H1 (cell line): ENCODE results near the gene CUTA. TPM values are rescaled to one million over a fixed set of nuclear protein-coding genes. Genes with fewer than 3 reads are reported as not detected.

Experiments used
- CTCF ChIA-PET: fragments of 300-600 bp; sonication (Branson Sonifier 250); formaldehyde crosslinking; loops from one replicate; lab custom pipeline; 2021; ENCODE audit not compliant: partially characterized antibody; lab: Charles Lee
- POLR2A ChIA-PET: fragments of 300-600 bp; sonication (Branson Sonifier 250); formaldehyde crosslinking; loops from one replicate; lab custom pipeline; 2021; ENCODE audit warnings: inconsistent platforms; ENCODE audit not compliant: partially characterized antibody; lab: Charles Lee
- DNase-seq, 2 experiments: peaks; one replicate each; pipeline versions ENCODE4 v3.0.0 to v3.0.0-alpha.2; 2010 to 2022; ENCODE audit warnings: low spot score in 2 of 2, low read depth in 1 of 2, mixed read lengths in 1 of 2
- FAIRE-seq: peaks from 2 replicates; lab custom pipeline; 2011; peaks lifted over from hg19 to GRCh38; lab: Jason Lieb, UNC
- H2AFZ ChIP-seq: 2 replicates; pipeline ENCODE4 v1.8.1; 2012; ENCODE audit warnings: low read length, inconsistent platforms
- H2AK5ac ChIP-seq: 2 replicates; pipeline ENCODE4 v1.6.1; 2013; ENCODE audit warnings: low read depth, low read length
- H2BK120ac ChIP-seq: replicated peaks from 2 replicates; pipeline ENCODE3; 2013; ENCODE audit warnings: low read depth, low read length, inconsistent platforms
- H2BK12ac ChIP-seq: 2 replicates; pipeline ENCODE4 v1.6.1; 2013; ENCODE audit warnings: low read depth, low read length
- H2BK15ac ChIP-seq: 2 replicates; pipeline ENCODE4 v1.6.1; 2013; ENCODE audit warnings: low read length
- H2BK20ac ChIP-seq: 2 replicates; pipeline ENCODE4 v1.6.1; 2013; ENCODE audit warnings: low read length
- H2BK5ac ChIP-seq: 2 replicates; pipeline ENCODE4 v1.6.1; 2013; ENCODE audit warnings: low read depth, low read length
- H3K14ac ChIP-seq: 2 replicates; pipeline ENCODE4 v1.6.1; 2013; ENCODE audit warnings: inconsistent platforms; ENCODE audit not compliant: insufficient read length
- H3K18ac ChIP-seq: 2 replicates; pipeline ENCODE4 v1.6.1; 2013; ENCODE audit warnings: low read length; ENCODE audit errors: extremely low read depth
- H3K23ac ChIP-seq: 2 replicates; pipeline ENCODE4 v1.6.1; 2013; ENCODE audit warnings: inconsistent platforms; ENCODE audit not compliant: insufficient read length
- H3K23me2 ChIP-seq: 2 replicates; pipeline ENCODE4 v1.6.1; 2013; ENCODE audit warnings: low read depth, low read length
- H3K27ac ChIP-seq: 2 replicates; pipeline ENCODE4 v1.6.1; 2011; ENCODE audit warnings: low read depth, low read length, inconsistent platforms
- H3K27me3 ChIP-seq, 4 experiments: replicated peaks in 1 of 4; 1 replicate in 1 of 4; 2 replicates in 3 of 4; pipeline versions ENCODE4 v1.6.1 to v1.8.1; 2011 to 2013; ENCODE audit warnings: low read length in 3 of 4, mild to moderate bottlenecking in 3 of 4, inconsistent platforms in 2 of 4, mixed read lengths in 2 of 4, moderate library complexity in 1 of 4; ENCODE audit not compliant: control insufficient read depth in 3 of 4, insufficient read depth in 3 of 4; ENCODE audit errors: extremely low read depth in 1 of 4
- H3K36me3 ChIP-seq, 4 experiments: 2 replicates each; pipeline versions ENCODE4 v1.6.1 to v1.8.1; 2011 to 2013; ENCODE audit warnings: mild to moderate bottlenecking in 4 of 4, low read length in 3 of 4, moderate library complexity in 2 of 4, control low read depth in 1 of 4, inconsistent platforms in 1 of 4; ENCODE audit not compliant: insufficient read depth in 4 of 4, control insufficient read depth in 2 of 4
- H3K4ac ChIP-seq: replicated peaks from 2 replicates; pipeline ENCODE3; 2013; ENCODE audit warnings: low read length, low read depth, mixed read lengths, inconsistent platforms; ENCODE audit not compliant: insufficient read length
- H3K4me1 ChIP-seq, 4 experiments: replicated peaks in 1 of 4; 1 replicate in 1 of 4; 2 replicates in 3 of 4; pipeline versions ENCODE4 v1.6.1 to v1.8.1; 2011 to 2013; ENCODE audit warnings: low read length in 3 of 4, inconsistent platforms in 2 of 4, mixed read lengths in 1 of 4; ENCODE audit not compliant: insufficient read depth in 4 of 4, control insufficient read depth in 3 of 4
- H3K4me2 ChIP-seq, 2 experiments: 2 replicates each; pipeline versions ENCODE4 v1.6.1 to v1.8.1; 2011 to 2013; ENCODE audit warnings: low read depth in 2 of 2, low read length in 2 of 2, control low read depth in 1 of 2, inconsistent platforms in 1 of 2, mild to moderate bottlenecking in 1 of 2; ENCODE audit not compliant: insufficient read depth in 1 of 2
- H3K4me3 ChIP-seq, 4 experiments: fragments of 200-600, 300-600 bp in 1 of 4; sonication (generic), shearing (Covaris generic), sonication (Bioruptor Twin) in 1 of 4; 2 replicates each; pipeline versions ENCODE4 v1.5.1 to v1.8.1; 2011 to 2016; ENCODE audit warnings: low read length in 4 of 4, low read depth in 3 of 4, control low read depth in 2 of 4, inconsistent platforms in 2 of 4, mild to moderate bottlenecking in 2 of 4, mixed read lengths in 1 of 4, moderate library complexity in 1 of 4; ENCODE audit not compliant: insufficient read depth in 2 of 4; ENCODE audit errors: extremely low read depth in 1 of 4
- H3K56ac ChIP-seq: replicated peaks from 2 replicates; pipeline ENCODE3; 2013; ENCODE audit warnings: low read depth, mild to moderate bottlenecking, mixed read lengths, low read length, inconsistent platforms; ENCODE audit not compliant: insufficient read length
- H3K79me1 ChIP-seq: 2 replicates; pipeline ENCODE4 v1.6.1; 2013; ENCODE audit warnings: low read depth, low read length, control low read depth
- H3K79me2 ChIP-seq, 2 experiments: 2 replicates each; pipeline versions ENCODE4 v1.6.1 to v1.8.1; 2012 to 2013; ENCODE audit warnings: low read length in 2 of 2, mild to moderate bottlenecking in 2 of 2, inconsistent platforms in 1 of 2; ENCODE audit not compliant: insufficient read depth in 2 of 2, control insufficient read depth in 1 of 2
- H3K9ac ChIP-seq, 4 experiments: replicated peaks in 1 of 4; 1 replicate in 1 of 4; 2 replicates in 3 of 4; pipeline versions ENCODE4 v1.6.1 to v1.8.1; 2011 to 2013; ENCODE audit warnings: low read depth in 3 of 4, low read length in 3 of 4, control low read depth in 2 of 4, mild to moderate bottlenecking in 2 of 4, moderate library complexity in 2 of 4, inconsistent platforms in 1 of 4; ENCODE audit errors: extremely low read depth in 1 of 4
- H3K9me3 ChIP-seq, 2 experiments: 2 replicates each; pipeline versions ENCODE4 v1.6.1 to v1.8.1; 2012 to 2013; ENCODE audit warnings: mild to moderate bottlenecking in 2 of 2, moderate library complexity in 2 of 2, control low read depth in 1 of 2, inconsistent platforms in 1 of 2, low read depth in 1 of 2, low read length in 1 of 2, mixed read lengths in 1 of 2; ENCODE audit not compliant: insufficient read depth in 2 of 2
- H4K20me1 ChIP-seq, 2 experiments: replicated peaks in 1 of 2; 2 replicates each; pipeline versions ENCODE3 to v1.8.1; 2011 to 2013; ENCODE audit warnings: inconsistent platforms in 2 of 2, low read length in 2 of 2, mild to moderate bottlenecking in 1 of 2; ENCODE audit not compliant: insufficient read depth in 2 of 2, control insufficient read depth in 1 of 2
- H4K5ac ChIP-seq: 2 replicates; pipeline ENCODE4 v1.6.1; 2013; ENCODE audit warnings: low read length, low read depth, mixed read lengths, inconsistent platforms; ENCODE audit not compliant: insufficient read length
- H4K8ac ChIP-seq: 2 replicates; pipeline ENCODE4 v1.8.0; 2013; ENCODE audit warnings: mild to moderate bottlenecking, moderate library complexity, low read length, inconsistent platforms; ENCODE audit not compliant: insufficient read depth; ENCODE audit errors: extremely low read depth
- H4K91ac ChIP-seq: replicated peaks from 2 replicates; pipeline ENCODE3; 2013; ENCODE audit warnings: low read length, mixed read lengths, inconsistent platforms; ENCODE audit not compliant: insufficient read length
- BCL11A ChIP-seq, 2 experiments: IDR thresholded peaks; one replicate each; pipeline ENCODE4 v1.6.1; 2011; ENCODE audit warnings: low read depth in 2 of 2, low read length in 2 of 2, mild to moderate bottlenecking in 2 of 2
- CEBPB ChIP-seq: IDR thresholded peaks from 2 replicates; pipeline ENCODE4 v1.6.1; 2012; ENCODE audit warnings: low read depth, low read length
- EGR1 ChIP-seq: IDR thresholded peaks from 2 replicates; pipeline ENCODE4 v1.6.1; 2011; ENCODE audit warnings: low read depth, low read length, borderline replicate concordance
- GABPA ChIP-seq: IDR thresholded peaks from 2 replicates; pipeline ENCODE4 v1.6.1; 2011; ENCODE audit warnings: mild to moderate bottlenecking, low read length, moderate library complexity, borderline replicate concordance; ENCODE audit not compliant: insufficient read depth
- MAX ChIP-seq: IDR thresholded peaks from 2 replicates; pipeline ENCODE4 v1.6.1; 2012; ENCODE audit warnings: inconsistent platforms
- NANOG ChIP-seq: IDR thresholded peaks from 2 replicates; pipeline ENCODE4 v1.6.1; 2011; ENCODE audit warnings: low read length, low read depth, mild to moderate bottlenecking, inconsistent platforms; ENCODE audit not compliant: insufficient read depth, poor library complexity, severe bottlenecking
- POU5F1 ChIP-seq: IDR thresholded peaks from 2 replicates; pipeline ENCODE4 v1.6.1; 2011; ENCODE audit warnings: low read depth, mild to moderate bottlenecking, low read length, moderate library complexity
- RFX5 ChIP-seq: IDR thresholded peaks from 2 replicates; pipeline ENCODE4 v1.6.1; 2011; ENCODE audit warnings: low read depth, low read length, improper control_type of control experiment, borderline replicate concordance
- SIRT6 ChIP-seq: IDR thresholded peaks from one replicate; pipeline ENCODE4 v1.7.1; 2012; ENCODE audit warnings: low read length, inconsistent platforms
- SIX5 ChIP-seq: IDR thresholded peaks from 2 replicates; pipeline ENCODE4 v1.6.1; 2011; ENCODE audit warnings: mild to moderate bottlenecking, low read depth, low read length
- TAF7 ChIP-seq: optimal IDR thresholded peaks from 2 replicates; pipeline ENCODE3; 2011; ENCODE audit warnings: low read depth, mild to moderate bottlenecking, inconsistent platforms, low read length, moderate library complexity, borderline replicate concordance
- USF2 ChIP-seq: IDR thresholded peaks from 2 replicates; pipeline ENCODE4 v1.6.1; 2011; ENCODE audit warnings: low read length, improper control_type of control experiment
- WGBS, 2 experiments: shearing (Covaris generic) in 1 of 2; methylation state at CpG; one replicate each; pipeline versions ENCODE4 v1.1.6 to v1.1.7; 2013 to 2015; ENCODE audit warnings: low lambda C conversion rate in 2 of 2, mixed read lengths in 2 of 2, inconsistent platforms in 1 of 2, low coverage in 1 of 2, missing lambda C conversion rate in 1 of 2; ENCODE audit not compliant: insufficient replicate concordance in 2 of 2, insufficient coverage in 1 of 2, insufficient read length in 1 of 2; ENCODE audit errors: extremely low coverage in 1 of 2, missing lambda C conversion rate in 1 of 2; 5-methylcytosine and 5-hydroxymethylcytosine counted together
- polyA plus RNA-seq, 7 experiments: library from polyadenylated mRNA; depleted of rRNA in 3 of 7; stranded (reverse) in 5 of 7; unstranded in 2 of 7; fragments of >200 nt in 5 of 7; fragments of 200-250 nt in 2 of 7; gene quantifications; 1 replicate in 5 of 7; 2 replicates in 1 of 7; 4 replicates in 1 of 7; pipeline versions ENCODE4 v1.2.1 to v1.2.3, GENCODE V29; 2011 to 2013; ENCODE audit warnings: missing spikeins in 2 of 7, mixed read lengths in 2 of 7
- total RNA-seq: library from RNA; stranded (reverse); fragmentation: NEBNext Ultra II Directional; extraction: Animal tissue kit (Norgen Biotek cat#: 25700); gene quantifications from 2 replicates; pipeline ENCODE4 v1.2.1, GENCODE V29; 2021

CUTA gene
- total and polyA plus RNA-seq, 2 of the 8 experiments (the other 6 are each of a cell fraction or from before 2014, with no cell fraction given) = 297 to 460 TPM

GRCh38 chr6:33383427-33384185, 34.3 kb downstream of the CUTA start:
- Histone ChIP-seq H3K56ac (no peak overlapping the region), H4K8ac (no peak overlapping the region), H3K23ac (no peak overlapping the region), H2BK120ac (no peak overlapping the region), H3K4me3 (no peak overlapping the region), H4K20me1 (no peaks in the 10 kb centered on the region), H3K79me2 (no peaks in the 10 kb centered on the region), H4K5ac (no peak overlapping the region), H3K36me3 (no peaks in the 10 kb centered on the region), H2AK5ac (no peak overlapping the region), H3K14ac (no peak overlapping the region), H3K23me2 (no peaks in the 10 kb centered on the region), H4K91ac (no peak overlapping the region), H3K9ac (no peak overlapping the region), H2BK5ac (no peak overlapping the region), H3K27me3 (no peaks in the 10 kb centered on the region), H3K79me1 (no peaks in the 10 kb centered on the region), H2AFZ (peak overlapping the region; percentile 44; the same call in 1 of the 2 replicates), H3K4me1 (no peaks in the 10 kb centered on the region), H2BK15ac (no peak overlapping the region), H3K27ac (no peak overlapping the region), H3K4ac (no peak overlapping the region), H3K4me2 (no peak overlapping the region), H2BK20ac (no peak overlapping the region), H3K9me3 (no peaks in the 10 kb centered on the region), H3K18ac (no peak overlapping the region), H2BK12ac (no peak overlapping the region)
- ChIA-PET POLR2A (interaction anchor here (0.6 kb wide), 1 partner anchor 35 kb away, joined by 4 read pairs; no protein-coding TSS in a partner anchor), CTCF (interaction anchor here (0.5 to 2.7 kb wide), 14 partner anchors 8 to 1635 kb away, joined by 3 to 14 read pairs (median 4); no protein-coding TSS in a partner anchor)
- no peak for FAIRE-seq
- DNase-seq = no peak
- 79% methylated on average over 10 of the region's 10 CpGs; no CpG with 5 or more reads in 1 of the 2 experiments for WGBS, 2 experiments
- no peak for TF ChIP-seq MAX
- TF ChIP-seq CEBPB = no peak
- no peak for TF ChIP-seq BCL11A (IDR thresholded peaks at IDR 0.05; ENCODE audit: low read depth in 2 of 2, low read length in 2 of 2)
- no peak for TF ChIP-seq USF2
- no peak for TF ChIP-seq GABPA
- no peak for TF ChIP-seq SIX5
- TF ChIP-seq EGR1 = no peak
- TF ChIP-seq RFX5 = no peak
- no peak for TF ChIP-seq TAF7
- no peak for TF ChIP-seq SIRT6
- no peak for TF ChIP-seq NANOG
- TF ChIP-seq POU5F1 = no peak
